Skeletal muscle satellite cell (primary cell): ENCODE measurements around the gene LHX5.
"Not testable (repeated sequence)": the region's sequence is repeated elsewhere in the genome, so short reads cannot be mapped to it uniquely, and the experiment has no call there.

Experiments used
- H3K27me3 ChIP-seq: 2 replicates; pipeline ENCODE4 v1.7.0; 2013; ENCODE audit warnings: low read length; ENCODE audit not compliant: control insufficient read depth, insufficient read depth
- H3K36me3 ChIP-seq: 2 replicates; pipeline ENCODE4 v1.7.0; 2013; ENCODE audit warnings: mild to moderate bottlenecking, control low read depth, low read length; ENCODE audit not compliant: insufficient read depth
- H3K4me1 ChIP-seq: 2 replicates; pipeline ENCODE4 v1.7.0; 2013; ENCODE audit warnings: low read length; ENCODE audit not compliant: control insufficient read depth, insufficient read depth
- H3K4me2 ChIP-seq: 2 replicates; pipeline ENCODE4 v1.7.0; 2013; ENCODE audit warnings: mild to moderate bottlenecking, low read length
- H3K4me3 ChIP-seq: 2 replicates; pipeline ENCODE4 v1.7.0; 2013; ENCODE audit warnings: low read length
- H3K9ac ChIP-seq: 2 replicates; pipeline ENCODE4 v1.7.0; 2013; ENCODE audit warnings: mild to moderate bottlenecking, low read depth, low read length, moderate library complexity
- H3K9me3 ChIP-seq: replicated peaks from 2 replicates; pipeline ENCODE4 v1.7.0; 2013; ENCODE audit warnings: mild to moderate bottlenecking, control low read depth, low read length

Gene LHX5

DNA sequence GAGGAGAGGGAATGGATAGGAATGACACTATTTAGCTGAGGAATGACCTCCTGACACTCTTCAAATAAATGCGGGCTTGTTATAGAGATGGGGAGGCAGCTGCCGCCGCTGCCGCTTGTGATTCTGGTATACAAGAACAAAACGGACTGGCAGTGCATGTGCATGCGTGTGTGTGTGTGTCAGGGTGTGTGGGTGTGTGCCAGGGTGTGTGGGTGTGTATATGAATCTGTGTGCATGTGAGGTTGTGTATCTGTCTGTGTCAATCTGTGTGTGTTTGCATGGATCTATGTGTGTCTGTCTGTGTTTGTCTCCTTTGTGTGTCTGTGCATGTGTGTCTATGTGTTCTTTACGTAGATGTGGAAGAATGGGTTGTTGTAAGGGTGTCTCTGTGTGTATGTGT lies 26.0 kb upstream of the LHX5 start:
- Histone ChIP-seq H3K36me3 (no peaks in the 10 kb centered on the region), H3K27me3 (peaks cover 19% of the 10 kb centered on the region), H3K9ac (no peak overlapping the region), H3K9me3 (no peaks in the 10 kb centered on the region), H3K4me2 (no peak overlapping the region), H3K4me3 (no peak overlapping the region), H3K4me1 (no peaks in the 10 kb centered on the region)

DNA sequence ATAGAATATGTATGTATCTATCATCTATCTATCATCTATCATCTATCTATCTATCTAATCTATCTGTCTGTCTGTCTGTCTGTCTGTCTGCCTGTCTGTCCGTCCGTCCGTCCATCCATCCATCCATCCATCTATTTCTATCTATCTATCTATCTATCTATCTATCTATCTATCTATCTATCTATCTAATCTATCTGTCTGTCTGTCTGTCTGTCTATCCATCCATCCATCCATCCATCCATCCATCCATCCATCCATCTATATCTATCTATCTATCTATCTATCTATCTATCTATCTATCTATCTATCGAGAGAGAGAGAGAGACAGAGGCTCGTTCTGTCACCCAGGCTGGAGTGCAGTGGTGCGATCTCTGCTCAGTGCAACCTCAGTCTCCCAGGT lies 24.3 kb upstream of the LHX5 start:
- H3K27me3 ChIP-seq, result peaks cover 10% of the 10 kb centered on the region
- not testable (repeated sequence) for H3K4me3 ChIP-seq, H3K36me3 ChIP-seq

DNA sequence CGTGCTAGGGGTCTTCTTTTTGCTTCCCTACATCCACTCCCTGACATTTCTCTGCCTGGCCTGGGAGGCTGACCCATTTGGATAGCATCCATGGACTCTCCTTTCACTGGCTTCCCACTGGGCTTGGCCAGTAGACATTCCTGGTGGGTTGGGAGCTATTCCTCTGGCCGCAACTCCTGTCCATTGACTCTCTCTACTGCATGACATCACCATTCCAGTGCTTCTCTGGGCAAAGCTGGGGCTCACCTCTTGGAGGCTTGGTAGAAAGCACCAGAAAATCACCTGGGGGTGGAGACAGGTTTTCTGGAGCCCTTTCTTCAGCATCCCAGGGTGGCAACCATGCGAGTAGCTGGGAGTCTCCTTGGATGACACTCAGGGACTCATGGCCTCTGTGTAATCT lies 16.7 kb upstream of the LHX5 start:
- H3K4me1 ChIP-seq, result no peaks in the 10 kb centered on the region
- no peak overlapping the region for H3K9ac ChIP-seq
- no peaks in the 10 kb centered on the region for H3K9me3 ChIP-seq
- no peak overlapping the region for H3K4me3 ChIP-seq
- peaks cover 9% of the 10 kb centered on the region for H3K27me3 ChIP-seq
- no peaks in the 10 kb centered on the region for H3K36me3 ChIP-seq
- H3K4me2 ChIP-seq, result no peak overlapping the region

More for the DNA sequence above, 24.3 kb upstream of the LHX5 start:
- not testable (repeated sequence) for H3K9ac ChIP-seq, H3K4me1 ChIP-seq, H3K4me2 ChIP-seq, H3K9me3 ChIP-seq

DNA sequence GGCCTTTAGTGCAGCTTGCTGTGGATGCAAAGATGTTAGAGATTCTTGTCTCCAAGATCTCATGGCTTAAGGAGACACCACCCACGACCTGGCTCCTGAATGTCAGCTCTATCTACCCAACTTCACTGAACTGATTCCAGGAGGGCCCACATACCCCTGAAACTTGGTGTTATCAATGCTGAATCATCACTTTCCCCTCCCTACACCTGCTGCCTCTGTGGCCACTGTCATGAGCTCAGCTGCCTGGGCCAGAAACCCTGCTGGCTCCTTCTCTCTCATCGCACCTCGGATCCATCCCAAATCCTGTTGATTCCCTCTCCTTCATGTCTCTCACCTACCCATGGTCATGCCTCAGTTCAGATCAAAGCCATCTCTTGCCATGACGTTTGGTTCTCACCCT lies 15.1 kb upstream of the LHX5 start:
- Histone ChIP-seq H3K36me3 (no peaks in the 10 kb centered on the region), H3K4me2 (no peak overlapping the region), H3K9ac (no peak overlapping the region), H3K27me3 (peaks cover 23% of the 10 kb centered on the region), H3K9me3 (no peaks in the 10 kb centered on the region), H3K4me1 (no peaks in the 10 kb centered on the region), H3K4me3 (no peak overlapping the region)

DNA sequence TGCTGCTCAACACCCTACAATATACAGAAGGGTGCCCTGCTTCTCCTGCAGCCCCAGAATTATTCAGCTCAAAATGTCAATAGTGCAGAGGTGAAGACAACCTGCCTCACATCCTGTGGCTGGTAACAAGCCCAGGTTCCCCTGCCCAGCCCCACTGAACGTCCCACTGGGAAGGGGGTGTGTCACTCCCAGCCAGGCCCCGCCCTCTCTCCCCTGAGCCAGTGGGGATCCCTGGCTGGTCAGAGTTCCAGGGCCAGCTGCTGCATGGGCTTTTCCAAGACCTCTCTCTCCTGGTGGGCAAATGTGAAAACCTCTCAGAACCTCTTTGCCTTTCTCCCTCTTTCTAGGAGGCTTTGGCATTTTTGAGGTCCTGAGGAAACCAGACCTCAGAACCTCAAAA lies 13.7 kb upstream of the LHX5 start:
- H3K36me3 ChIP-seq, result no peaks in the 10 kb centered on the region
- H3K4me1 ChIP-seq, result no peaks in the 10 kb centered on the region
- H3K9ac ChIP-seq, result no peak overlapping the region
- H3K9me3 ChIP-seq, result no peaks in the 10 kb centered on the region
- H3K27me3 ChIP-seq, result peaks cover 30% of the 10 kb centered on the region
- no peak overlapping the region for H3K4me2 ChIP-seq
- H3K4me3 ChIP-seq, result no peak overlapping the region

DNA sequence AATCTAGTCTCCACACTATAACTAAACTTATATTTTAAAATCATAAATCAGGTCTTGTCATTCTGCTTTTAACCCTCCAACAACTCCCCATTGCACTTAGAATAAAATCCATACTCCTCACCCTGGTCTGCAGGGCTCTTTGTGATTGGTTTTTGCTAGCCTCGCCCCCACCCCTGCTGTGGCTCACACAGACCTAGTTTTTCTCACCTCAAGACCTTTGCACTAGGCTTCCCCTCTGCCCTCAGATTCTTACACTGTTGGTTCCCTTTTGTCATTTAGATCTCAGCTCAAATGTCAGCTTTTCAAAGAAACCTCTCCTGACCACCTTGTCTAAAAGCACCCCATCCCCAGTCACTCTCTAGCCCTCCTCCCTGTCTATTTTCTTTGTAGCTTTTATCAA lies 10.7 kb upstream of the LHX5 start:
- Histone ChIP-seq H3K4me2 (no peak overlapping the region), H3K27me3 (peaks cover 59% of the 10 kb centered on the region), H3K9ac (no peak overlapping the region), H3K9me3 (no peaks in the 10 kb centered on the region), H3K4me1 (no peaks in the 10 kb centered on the region), H3K4me3 (no peak overlapping the region), H3K36me3 (no peaks in the 10 kb centered on the region)

DNA sequence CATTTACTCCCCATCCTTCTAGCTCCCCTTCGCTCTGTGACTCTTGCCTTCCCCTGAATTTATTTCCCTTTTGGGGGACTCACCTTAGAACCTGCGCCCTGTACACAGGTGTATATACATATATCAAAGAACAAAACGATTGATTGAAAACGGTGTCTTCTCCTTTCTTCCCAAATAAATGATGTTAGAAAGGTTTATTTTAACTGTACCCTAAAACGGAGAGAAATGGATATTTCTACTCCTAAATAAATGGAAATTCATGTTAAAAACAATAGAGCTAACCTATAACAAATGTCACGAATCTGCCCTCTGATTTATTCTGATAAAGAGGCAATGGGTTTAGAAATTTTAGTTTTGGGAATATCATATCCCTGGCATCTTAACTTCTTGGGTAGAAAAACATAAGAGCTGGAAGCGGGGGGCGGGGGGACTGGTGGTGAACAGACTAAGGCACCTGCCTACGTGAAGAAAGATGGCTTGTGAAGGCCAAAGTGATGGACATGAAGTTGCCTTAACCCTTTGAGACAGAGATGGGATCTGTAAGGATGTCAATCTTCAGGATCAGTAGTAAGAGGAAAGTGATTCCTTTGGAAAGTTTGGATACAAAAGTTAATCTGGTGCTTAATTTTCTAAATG lies 8.8 kb upstream of the LHX5 start:
- H3K9me3 ChIP-seq, result no peaks in the 10 kb centered on the region
- peaks cover 64% of the 10 kb centered on the region for H3K27me3 ChIP-seq

DNA sequence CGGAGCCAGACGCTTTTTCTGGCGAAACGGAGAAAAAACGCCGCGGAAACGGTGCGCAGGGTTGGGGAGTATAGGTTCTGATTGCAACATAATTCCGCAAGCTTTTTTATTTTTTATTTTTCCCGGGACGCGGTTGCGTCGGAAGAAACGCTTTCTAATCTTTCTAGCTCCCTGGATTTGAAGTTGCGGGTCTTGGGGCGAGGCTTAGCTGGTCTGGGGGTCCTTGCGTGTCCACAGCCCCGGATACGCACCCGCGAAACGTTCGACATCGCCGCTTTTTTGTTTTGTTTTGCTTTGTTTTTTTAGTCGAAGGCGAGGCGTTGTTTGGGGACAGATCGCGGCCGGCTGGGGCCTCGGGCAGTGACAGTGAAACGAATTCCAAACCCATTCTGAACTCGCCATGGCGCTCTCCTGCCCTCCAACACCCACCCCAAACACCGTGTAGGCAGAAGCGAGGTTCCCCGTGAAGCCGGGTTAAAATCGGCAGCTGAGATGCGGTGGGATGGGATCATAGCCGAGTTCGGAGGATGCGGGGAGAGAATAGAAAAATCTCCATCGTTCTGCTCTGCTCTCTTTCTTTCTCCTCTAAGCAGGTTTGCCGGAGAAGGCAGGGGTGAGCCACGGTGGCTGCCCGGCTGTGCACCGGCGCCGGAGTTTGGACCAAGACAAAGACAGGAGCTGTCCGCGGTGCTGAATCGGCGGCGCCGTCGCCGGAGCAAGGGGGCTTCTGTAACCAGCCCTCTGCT lies 8.1 kb upstream of the LHX5 start:
- no peaks in the 10 kb centered on the region for H3K4me1 ChIP-seq
- H3K4me2 ChIP-seq, result peak overlapping the region; percentile 59
- H3K9ac ChIP-seq, result no peak overlapping the region
- no peaks in the 10 kb centered on the region for H3K9me3 ChIP-seq
- peaks cover 71% of the 10 kb centered on the region for H3K27me3 ChIP-seq
- H3K36me3 ChIP-seq, result no peaks in the 10 kb centered on the region
- no peak overlapping the region for H3K4me3 ChIP-seq

More for the DNA sequence above, 8.8 kb upstream of the LHX5 start:
- H3K4me2 ChIP-seq, result no peak overlapping the region
- no peaks in the 10 kb centered on the region for H3K4me1 ChIP-seq
- no peak overlapping the region for H3K4me3 ChIP-seq
- no peaks in the 10 kb centered on the region for H3K36me3 ChIP-seq
- no peak overlapping the region for H3K9ac ChIP-seq

DNA sequence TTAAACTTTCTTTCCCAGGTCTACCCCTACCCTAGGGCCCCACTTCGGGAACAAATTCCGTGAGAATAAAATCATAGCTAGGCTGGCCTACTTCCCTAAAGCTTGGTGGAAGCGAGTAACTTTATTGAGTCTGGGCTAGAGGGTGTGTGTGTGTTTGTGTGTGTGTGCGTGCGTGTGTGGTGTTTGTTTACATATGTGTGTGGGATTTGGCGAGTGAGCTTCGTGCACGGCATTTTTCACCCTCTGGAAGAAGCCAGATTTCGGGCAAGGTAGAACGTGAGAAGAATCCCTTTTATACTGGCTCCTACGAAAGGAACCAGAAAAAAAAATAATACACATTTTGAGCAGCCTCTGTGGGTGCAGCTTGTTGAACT lies 7.5 kb upstream of the LHX5 start:
- Histone ChIP-seq H3K36me3 (no peaks in the 10 kb centered on the region), H3K9ac (no peak overlapping the region), H3K27me3 (peaks cover 77% of the 10 kb centered on the region), H3K4me1 (no peaks in the 10 kb centered on the region), H3K4me3 (no peak overlapping the region), H3K9me3 (no peaks in the 10 kb centered on the region), H3K4me2 (no peak overlapping the region)

DNA sequence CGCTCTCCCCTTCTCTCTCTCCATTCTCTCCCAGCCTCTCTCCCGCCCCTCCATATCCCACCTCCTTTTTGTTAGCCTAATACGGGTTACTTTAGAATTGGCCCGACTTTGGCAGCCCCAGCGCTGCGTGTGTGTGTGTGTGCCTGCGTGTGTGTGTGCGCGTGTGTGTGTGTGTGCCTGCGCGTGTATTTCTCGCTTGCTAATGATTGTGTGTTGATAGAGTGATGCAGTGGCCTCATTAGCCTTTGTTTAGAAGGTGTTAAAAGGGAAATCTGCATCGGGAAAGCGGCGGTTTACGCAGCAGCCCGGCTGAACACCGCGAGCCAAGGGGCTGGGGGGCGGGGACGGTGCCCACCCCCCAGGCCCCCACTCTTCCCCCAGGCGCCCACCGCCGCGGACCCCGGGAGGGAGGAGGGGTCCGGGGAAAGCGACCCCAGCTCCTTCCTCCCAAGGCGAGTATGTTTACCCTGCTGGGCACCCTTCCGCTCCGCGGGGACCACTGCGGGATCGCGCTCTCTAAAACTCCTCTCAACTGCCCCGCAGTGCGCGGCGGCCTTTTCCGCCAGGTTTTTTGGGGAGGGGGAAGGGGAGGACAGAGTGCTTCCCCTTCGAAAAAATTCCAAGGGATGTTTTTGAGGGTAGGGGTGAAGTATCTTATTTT lies 6.8 kb upstream of the LHX5 start:
- H3K4me1 ChIP-seq, result no peaks in the 10 kb centered on the region
- H3K27me3 ChIP-seq, result peaks cover 84% of the 10 kb centered on the region
- H3K9me3 ChIP-seq, result no peaks in the 10 kb centered on the region
- no peak overlapping the region for H3K4me2 ChIP-seq
- no peak overlapping the region for H3K9ac ChIP-seq
- H3K4me3 ChIP-seq, result no peak overlapping the region
- H3K36me3 ChIP-seq, result no peaks in the 10 kb centered on the region

DNA sequence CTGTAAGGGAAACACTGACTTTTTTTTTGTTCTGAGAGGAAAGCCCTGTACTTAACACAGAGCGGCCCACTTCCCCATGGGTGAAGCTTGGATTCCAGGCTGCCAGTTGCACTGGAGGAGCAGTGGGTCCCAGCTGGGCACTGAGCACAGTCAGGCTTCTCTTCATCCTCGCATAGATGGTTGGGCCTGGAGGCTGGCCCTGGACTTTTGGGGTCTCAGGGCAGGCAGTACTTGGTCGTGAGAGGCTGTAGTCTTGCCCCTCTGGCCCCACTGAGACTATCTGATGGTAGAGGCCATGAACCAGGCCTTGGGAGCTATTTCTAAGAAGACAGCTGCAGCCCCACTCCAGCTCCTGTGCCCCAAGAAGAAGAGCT lies 6.2 kb upstream of the LHX5 start:
- Histone ChIP-seq H3K27me3 (peaks cover 84% of the 10 kb centered on the region), H3K9ac (no peak overlapping the region), H3K4me2 (no peak overlapping the region), H3K4me3 (no peak overlapping the region), H3K4me1 (no peaks in the 10 kb centered on the region), H3K36me3 (no peaks in the 10 kb centered on the region), H3K9me3 (no peaks in the 10 kb centered on the region)
